Muscle layer of duodenum (tissue), 2 donors: ENCODE measurements around the gene PTPRN2.
A peak's percentile ranks its signal among the peaks of the same experiment; 100 is the strongest.

Experiments
- H3K27ac ChIP-seq: one replicate; pipeline ENCODE4 v1.7.0; 2013; ENCODE audit warnings: mild to moderate bottlenecking, low read length
- H3K27me3 ChIP-seq: one replicate; pipeline ENCODE4 v1.7.0; 2013; ENCODE audit warnings: low read depth, mild to moderate bottlenecking, control low read depth, low read length
- H3K36me3 ChIP-seq, 2 donors: one replicate each; pipeline ENCODE4 v1.7.0; 2013; ENCODE audit warnings: low read length in 2 of 2, control low read depth in 1 of 2, mild to moderate bottlenecking in 1 of 2; ENCODE audit not compliant: insufficient read depth in 2 of 2, control insufficient read depth in 1 of 2
- H3K4me1 ChIP-seq, 2 donors: one replicate each; pipeline ENCODE4 v1.7.0; 2013; ENCODE audit warnings: low read length in 2 of 2, mild to moderate bottlenecking in 2 of 2, control low read depth in 1 of 2, moderate library complexity in 1 of 2; ENCODE audit not compliant: insufficient read depth in 2 of 2, control insufficient read depth in 1 of 2
- H3K4me3 ChIP-seq, 2 donors: one replicate each; pipeline ENCODE4 v1.7.0; 2013; ENCODE audit warnings: low read length in 2 of 2, low read depth in 1 of 2, mild to moderate bottlenecking in 1 of 2
- H3K9me3 ChIP-seq, 2 donors: one replicate each; pipeline ENCODE4 v1.7.0; 2013; ENCODE audit warnings: low read length in 2 of 2, control low read depth in 1 of 2, mild to moderate bottlenecking in 1 of 2; ENCODE audit not compliant: control insufficient read depth in 1 of 2
- donor health status: healthy.

PTPRN2 gene

GRCh38 chr7:158601090-158601489 is 13.5 kb upstream of the PTPRN2 start:
- Histone ChIP-seq H3K27ac (no peak overlapping the region), H3K9me3 (no peaks in the 10 kb centered on the region), H3K4me3 (no peak overlapping the region), H3K27me3 (no peaks in the 10 kb centered on the region), H3K36me3 (no peaks in the 10 kb centered on the region), H3K4me1 (no peaks in the 10 kb centered on the region)

DNA sequence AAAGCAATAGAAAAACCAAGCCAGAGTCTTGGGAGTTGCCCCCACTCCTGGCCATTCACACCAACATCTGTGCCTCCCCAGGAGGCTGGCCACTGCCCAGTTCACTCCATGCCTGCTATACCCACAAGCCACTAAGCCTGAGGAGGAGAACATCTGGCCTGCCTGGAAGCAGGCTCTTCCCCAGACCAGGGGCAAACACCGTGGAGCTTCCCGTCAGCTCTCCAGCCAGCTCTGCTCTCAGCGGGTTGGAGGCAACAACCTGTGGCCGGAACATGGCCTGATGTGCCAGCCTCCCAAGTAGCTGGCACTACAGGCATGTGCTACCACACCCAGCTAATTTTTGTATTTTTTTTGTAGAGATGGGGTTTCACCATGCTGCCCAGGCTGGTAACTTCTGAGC is 9.1 kb upstream of the PTPRN2 start:
- Histone ChIP-seq H3K9me3 (peaks cover 0 to 8% of the 10 kb centered on the region in 2 donors), H3K4me1 (no peaks in the 10 kb centered on the region), H3K36me3 (no peaks in the 10 kb centered on the region), H3K27ac (no peak overlapping the region), H3K27me3 (no peaks in the 10 kb centered on the region), H3K4me3 (no peak overlapping the region)

GRCh38 chr7:158596309-158596708 is 8.7 kb upstream of the PTPRN2 start:
- Histone ChIP-seq H3K4me1 (no peaks in the 10 kb centered on the region), H3K27me3 (no peaks in the 10 kb centered on the region), H3K9me3 (peaks cover 0 to 8% of the 10 kb centered on the region in 2 donors), H3K4me3 (no peak overlapping the region), H3K27ac (no peak overlapping the region), H3K36me3 (no peaks in the 10 kb centered on the region)

DNA sequence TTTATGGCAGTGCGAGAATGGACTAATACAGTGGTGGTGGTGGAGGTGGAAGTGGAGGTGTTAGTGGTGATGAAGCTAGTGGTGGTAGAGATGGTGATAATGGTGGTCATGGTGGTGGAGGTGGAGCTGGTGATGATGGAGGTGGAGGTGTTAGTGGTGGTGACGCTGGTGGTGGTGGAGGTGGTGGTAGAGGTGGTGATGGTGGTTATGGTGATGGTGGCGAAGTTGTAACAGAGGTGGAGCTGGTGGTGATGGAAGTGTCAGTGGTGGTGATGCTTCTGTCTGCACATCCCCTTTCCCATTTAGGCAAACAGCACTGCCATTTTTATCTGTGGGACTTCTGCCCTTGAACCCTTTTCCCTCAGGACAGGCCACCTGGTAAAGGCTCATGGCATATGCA is 7.4 kb upstream of the PTPRN2 start:
- Histone ChIP-seq H3K27me3 (no peaks in the 10 kb centered on the region), H3K9me3 (peaks cover 0 to 8% of the 10 kb centered on the region in 2 donors), H3K27ac (no peak overlapping the region), H3K4me1 (no peaks in the 10 kb centered on the region), H3K36me3 (no peaks in the 10 kb centered on the region), H3K4me3 (no peak overlapping the region)

DNA sequence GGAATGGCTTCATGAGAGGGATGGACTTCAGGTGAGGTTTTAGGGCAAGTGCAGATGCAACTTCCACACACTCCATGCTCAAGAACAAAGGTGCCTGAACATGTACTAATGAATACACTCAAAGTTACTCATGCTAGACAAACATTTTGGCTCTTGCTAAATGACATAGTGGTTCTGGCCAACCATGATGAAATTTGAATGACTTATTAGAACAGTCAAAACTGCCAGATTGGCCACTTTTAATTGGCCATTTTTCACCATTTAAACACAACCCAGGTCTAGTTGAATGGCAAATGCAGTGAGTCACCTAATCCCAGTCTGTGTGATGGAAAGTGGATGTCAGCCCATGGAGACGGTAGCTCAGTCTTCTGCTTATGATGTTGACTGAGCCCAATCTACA is 4.9 kb upstream of the PTPRN2 start:
- peaks cover 0 to 8% of the 10 kb centered on the region in 2 donors for H3K9me3 ChIP-seq
- no peaks in the 10 kb centered on the region for H3K36me3 ChIP-seq
- H3K4me3 ChIP-seq = no peak overlapping the region
- no peak overlapping the region for H3K27ac ChIP-seq
- peaks cover 0 to 4% of the 10 kb centered on the region in 2 donors for H3K4me1 ChIP-seq
- no peaks in the 10 kb centered on the region for H3K27me3 ChIP-seq

DNA sequence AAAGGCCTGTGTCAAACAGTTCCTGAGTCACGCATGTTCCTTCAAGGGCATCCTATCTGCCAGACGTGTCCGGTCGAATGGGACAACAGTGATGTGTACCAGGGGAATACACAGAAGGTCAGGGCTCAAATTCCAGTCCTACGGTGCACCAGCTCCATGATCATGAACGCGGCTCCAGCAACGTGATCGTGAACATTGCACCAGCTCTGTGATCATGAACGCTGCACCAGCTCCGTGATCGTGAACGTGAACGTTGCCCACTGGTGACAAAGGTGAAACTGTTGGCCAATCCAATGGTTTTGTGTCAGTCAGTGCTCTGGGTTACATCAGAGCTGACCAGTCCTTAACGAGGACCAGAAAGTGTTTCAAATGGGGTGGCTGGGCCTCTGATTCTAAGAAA is 4.3 kb upstream of the PTPRN2 start:
- no peaks in the 10 kb centered on the region for H3K36me3 ChIP-seq
- no peaks in the 10 kb centered on the region for H3K27me3 ChIP-seq
- peaks cover 0 to 8% of the 10 kb centered on the region in 2 donors for H3K9me3 ChIP-seq
- no peak overlapping the region for H3K4me3 ChIP-seq
- peaks cover 0 to 8% of the 10 kb centered on the region in 2 donors for H3K4me1 ChIP-seq
- no peak overlapping the region for H3K27ac ChIP-seq

DNA sequence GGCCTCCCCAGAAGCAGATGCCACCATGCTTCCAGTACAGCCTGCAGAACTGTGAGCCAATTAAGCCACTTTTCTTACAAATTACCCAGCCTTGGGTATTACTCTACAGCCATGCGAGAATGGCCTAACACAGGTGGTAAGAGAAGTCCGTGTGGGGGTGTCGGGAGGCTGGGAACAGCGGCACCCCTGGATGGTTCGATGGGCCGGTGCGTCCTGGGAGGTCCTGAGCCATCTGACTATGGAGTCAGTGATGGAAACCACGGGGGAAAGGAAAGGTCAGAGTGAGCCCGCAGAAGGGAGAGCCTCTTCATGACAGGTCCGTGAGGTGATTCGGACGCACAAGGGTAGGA is 2.5 kb upstream of the PTPRN2 start:
- peaks cover 0 to 8% of the 10 kb centered on the region in 2 donors for H3K9me3 ChIP-seq
- H3K4me1 ChIP-seq = peaks cover 4 to 20% of the 10 kb centered on the region in 2 donors
- H3K27me3 ChIP-seq = peaks cover 11% of the 10 kb centered on the region
- H3K4me3 ChIP-seq = no peak overlapping the region
- no peak overlapping the region for H3K27ac ChIP-seq
- H3K36me3 ChIP-seq = no peaks in the 10 kb centered on the region

GRCh38 chr7:158589653-158590052 is 2.0 kb upstream of the PTPRN2 start:
- no peaks in the 10 kb centered on the region for H3K36me3 ChIP-seq
- no peak overlapping the region for H3K4me3 ChIP-seq
- peaks cover 0 to 8% of the 10 kb centered on the region in 2 donors for H3K9me3 ChIP-seq
- peaks cover 4 to 20% of the 10 kb centered on the region in 2 donors for H3K4me1 ChIP-seq
- no peak overlapping the region for H3K27ac ChIP-seq
- H3K27me3 ChIP-seq = peaks cover 15% of the 10 kb centered on the region

GRCh38 chr7:158588878-158589442 is 1.3 kb upstream of the PTPRN2 start:
- Histone ChIP-seq H3K4me1 (peaks cover 4 to 20% of the 10 kb centered on the region in 2 donors), H3K27me3 (peaks cover 15% of the 10 kb centered on the region), H3K9me3 (peaks cover 0 to 8% of the 10 kb centered on the region in 2 donors), H3K27ac (no peak overlapping the region), H3K36me3 (no peaks in the 10 kb centered on the region), H3K4me3 (no peak overlapping the region)

DNA sequence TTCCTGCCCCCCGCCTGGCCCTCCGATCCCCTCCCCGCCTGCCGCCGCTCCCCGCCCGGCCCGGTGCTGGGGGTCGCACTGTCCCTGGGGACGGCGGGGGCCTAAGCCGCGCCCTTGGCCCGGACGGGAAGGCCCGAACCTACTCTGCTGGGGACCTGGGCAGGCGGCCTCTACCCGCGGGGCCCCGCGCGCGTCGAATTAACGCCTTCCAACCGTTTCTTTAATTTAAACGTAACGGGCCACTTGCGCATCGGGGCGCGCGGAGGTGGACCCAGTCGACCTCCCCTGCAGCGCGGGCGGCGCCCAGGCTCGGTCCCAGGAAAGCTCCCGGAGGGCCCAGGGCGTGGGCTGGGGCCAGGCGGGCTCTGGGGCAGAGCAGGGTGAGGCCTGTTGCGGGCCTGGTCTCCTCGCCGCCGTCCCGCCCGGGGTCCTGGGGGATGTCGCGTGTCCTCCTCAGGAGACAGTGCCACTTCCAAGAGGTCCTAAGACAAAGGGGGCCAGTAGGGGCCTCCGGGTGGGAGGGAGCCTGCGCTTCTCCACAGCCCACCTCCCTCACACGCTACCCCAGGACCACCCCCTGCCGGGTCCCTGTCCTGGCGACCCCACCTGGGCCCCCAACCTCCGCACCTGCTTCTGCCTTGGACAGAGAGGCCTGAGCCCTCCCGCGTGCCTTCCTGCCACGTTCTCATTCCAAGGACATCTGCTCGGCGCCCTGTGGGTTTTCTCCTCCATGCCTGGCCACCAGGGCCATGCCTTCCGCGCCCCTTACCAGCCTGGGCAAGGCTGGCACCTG is 658 bp upstream of the PTPRN2 start:
- Histone ChIP-seq H3K4me3 (peak overlapping the region in 1 of 2 donors; percentile 41), H3K36me3 (no peaks in the 10 kb centered on the region), H3K27ac (no peak overlapping the region), H3K27me3 (peaks cover 21% of the 10 kb centered on the region), H3K9me3 (peaks cover 0 to 8% of the 10 kb centered on the region in 2 donors), H3K4me1 (peaks cover 4 to 20% of the 10 kb centered on the region in 2 donors)

- H3K4me1 ChIP-seq = peaks cover 4 to 20% of the 10 kb centered on the region in 2 donors
- no peaks in the 10 kb centered on the region for H3K9me3 ChIP-seq
- peaks cover 25% of the 10 kb centered on the region for H3K27me3 ChIP-seq
- H3K36me3 ChIP-seq = no peaks in the 10 kb centered on the region
- peak overlapping the region in 1 of 2 donors; percentile 42 for H3K4me3 ChIP-seq
- H3K27ac ChIP-seq = no peak overlapping the region
Measured at GRCh38 chr7:158586499-158587161, 993 bp downstream of the PTPRN2 start.
